HL-60 (cell line): Measurements from ENCODE around the gene MPHOSPH8.

ENCODE experiments used
- DNase-seq, 2 experiments: peaks; one replicate each; pipeline ENCODE4 v3.0.0-alpha.2; 2010 to 2020; ENCODE audit warnings: low read depth in 1 of 2, low spot score in 1 of 2
- H3K27ac ChIP-seq: fragments of 250-450 bp; sonication (Bioruptor Pico); replicated peaks from 2 replicates; pipeline ENCODE4 v1.5.1; 2020; ENCODE audit warnings: mild to moderate bottlenecking, moderate library complexity
- H3K27me3 ChIP-seq: fragments of 250-450 bp; sonication (Bioruptor Pico); 2 replicates; pipeline ENCODE4 v1.5.1; 2021; ENCODE audit warnings: mild to moderate bottlenecking, moderate library complexity; ENCODE audit not compliant: insufficient read depth, poor library complexity, severe bottlenecking
- H3K4me3 ChIP-seq: replicated peaks from 2 replicates; pipeline ENCODE4 v1.5.1; 2011; ENCODE audit warnings: mild to moderate bottlenecking, control low read depth, low read length; ENCODE audit not compliant: insufficient read depth
- CTCF ChIP-seq: IDR thresholded peaks from one replicate; pipeline ENCODE4 v1.5.1; 2011; ENCODE audit warnings: low read length, control low read depth, inconsistent platforms; ENCODE audit not compliant: insufficient read depth
- GABPA ChIP-seq: IDR thresholded peaks from 2 replicates; pipeline ENCODE4 v1.6.1; 2012; ENCODE audit warnings: low read depth
- POLR2AphosphoS5 ChIP-seq: IDR thresholded peaks from 2 replicates; pipeline ENCODE4 v1.6.1; 2012; ENCODE audit warnings: low read depth
- REST ChIP-seq: IDR thresholded peaks from 2 replicates; pipeline ENCODE4 v1.6.1; 2012; ENCODE audit warnings: low read depth; ENCODE audit not compliant: insufficient replicate concordance
- SPI1 ChIP-seq: IDR thresholded peaks from 2 replicates; pipeline ENCODE4 v1.6.1; 2012; ENCODE audit warnings: low read depth, mild to moderate bottlenecking, borderline replicate concordance

Gene MPHOSPH8

GRCh38 chr13:19643652-19644051 is 10.2 kb downstream of the MPHOSPH8 start:
- no peak for DNase-seq
- H3K4me3 ChIP-seq, result no peak overlapping the region
- no peak overlapping the region for H3K27ac ChIP-seq
- TF ChIP-seq GABPA, result no peak
- no peak for TF ChIP-seq POLR2AphosphoS5
- TF ChIP-seq SPI1, result no peak
- no peak for TF ChIP-seq CTCF
- TF ChIP-seq REST, result no peak
- no peaks in the 10 kb centered on the region for H3K27me3 ChIP-seq

- Histone ChIP-seq H3K4me3 (no peak overlapping the region), H3K27me3 (no peaks in the 10 kb centered on the region), H3K27ac (no peak overlapping the region)
- DNase-seq, result no peak
- TF ChIP-seq GABPA, result no peak
- no peak for TF ChIP-seq REST
- TF ChIP-seq POLR2AphosphoS5, result no peak
- TF ChIP-seq CTCF, result no peak
- no peak for TF ChIP-seq SPI1
Observed at GRCh38 chr13:19645000-19645399, 11.5 kb downstream of the MPHOSPH8 start.

- no peak overlapping the region for H3K27ac ChIP-seq
- TF ChIP-seq SPI1 (no peak), POLR2AphosphoS5 (no peak), CTCF (no peak), GABPA (no peak), REST (no peak)
- no peak for DNase-seq
- no peaks in the 10 kb centered on the region for H3K27me3 ChIP-seq
- H3K4me3 ChIP-seq, result no peak overlapping the region
Observed at GRCh38 chr13:19646063-19646462, 12.6 kb downstream of the MPHOSPH8 start.
